Small intestine (tissue), 7 donors: Measurements from ENCODE around the gene EHBP1. TPM values are rescaled to one million over a fixed set of nuclear protein-coding genes. Genes with fewer than 3 reads are reported as not detected.

Source experiments
- DNase-seq, 2 donors: peaks; one replicate each; pipeline versions ENCODE4 v3.0.0 to v3.0.0-alpha.2; 2013
- FAIRE-seq: peaks from 2 replicates; lab custom pipeline; 2012; peaks lifted over from hg19 to GRCh38; lab: Jason Lieb, UNC
- H3K27ac ChIP-seq, 3 donors: one replicate each; pipeline ENCODE4 v1.5.1; 2013; ENCODE audit warnings: low read length in 2 of 3, mild to moderate bottlenecking in 2 of 3, control low read depth in 1 of 3, inconsistent platforms in 1 of 3, low read depth in 1 of 3, moderate library complexity in 1 of 3
- H3K27me3 ChIP-seq, 3 donors: one replicate each; pipeline ENCODE4 v1.6.1; 2013; ENCODE audit warnings: low read length in 3 of 3, inconsistent platforms in 1 of 3; ENCODE audit not compliant: control insufficient read depth in 3 of 3, insufficient read depth in 3 of 3
- H3K36me3 ChIP-seq, 3 donors: one replicate each; pipeline ENCODE4 v1.6.1; 2013; ENCODE audit warnings: low read length in 3 of 3, inconsistent platforms in 1 of 3, low read depth in 1 of 3, mild to moderate bottlenecking in 1 of 3, moderate library complexity in 1 of 3; ENCODE audit not compliant: control insufficient read depth in 3 of 3, insufficient read depth in 2 of 3
- H3K4me1 ChIP-seq, 3 donors: one replicate each; pipeline ENCODE4 v1.6.1; 2013; ENCODE audit warnings: low read length in 2 of 3, inconsistent platforms in 1 of 3, low read depth in 1 of 3, mild to moderate bottlenecking in 1 of 3, moderate library complexity in 1 of 3; ENCODE audit not compliant: control insufficient read depth in 3 of 3, insufficient read depth in 2 of 3
- H3K4me3 ChIP-seq, 3 donors: one replicate each; pipeline ENCODE4 v1.5.1; 2013; ENCODE audit warnings: low read length in 3 of 3, control low read depth in 1 of 3, inconsistent platforms in 1 of 3, low read depth in 1 of 3, mild to moderate bottlenecking in 1 of 3, moderate library complexity in 1 of 3
- H3K9me3 ChIP-seq, 2 donors: one replicate each; pipeline ENCODE4 v1.6.1; 2013; ENCODE audit warnings: low read depth in 1 of 2, low read length in 1 of 2; ENCODE audit not compliant: control insufficient read depth in 2 of 2, insufficient read depth in 1 of 2
- WGBS, 3 donors: extraction: QIAGEN DNeasy Blood & Tissue Kit; methylation state at CpG; one replicate each; pipeline ENCODE4 v1.1.7; 2013; 5-methylcytosine and 5-hydroxymethylcytosine counted together
- polyA plus RNA-seq, 4 donors: library from polyadenylated mRNA; stranded (reverse) in 3 of 4; unstranded in 1 of 4; fragments of 200-250 nt in 3 of 4; fragments of 120-200 nt in 1 of 4; gene quantifications; one replicate each; pipeline versions ENCODE4 v1.2.1 to v1.2.3, GENCODE V29; 2013
- donor health status: healthy with polysubstance abuse.
- donor health status: control.
- donor health status: control.
- donor health status: Bipolar disorder and iron deficiency.
- donor health status: healthy.

The EHBP1 gene
- polyA plus RNA-seq, 4 donors = 11.0 to 29.7 (median 11.5) TPM

DNA sequence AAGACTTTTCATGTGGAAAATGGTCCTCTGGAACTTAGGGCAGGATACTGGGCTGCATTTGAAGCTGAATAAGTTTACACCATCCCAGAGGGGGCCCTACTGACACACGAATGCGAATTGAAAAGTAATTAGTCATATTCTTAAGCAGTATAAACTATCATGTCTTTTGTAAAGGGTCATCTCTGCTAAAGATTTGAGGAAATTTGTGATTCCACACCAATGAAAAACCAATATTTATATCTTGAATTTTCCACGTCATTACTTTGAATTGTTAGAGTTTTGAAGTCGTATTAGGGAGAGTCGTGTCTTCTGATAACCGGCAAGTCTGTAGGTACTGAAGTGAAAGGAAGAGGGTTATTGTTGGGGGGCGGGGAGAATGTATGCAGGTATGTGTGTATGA lies 341.0 kb downstream of the EHBP1 start:
- 89 to 95% (median 92%) methylated on average over 7 of the region's 7 CpGs for WGBS, 3 donors
- H3K27me3 ChIP-seq = peaks cover under 1 to 59% (median 36%) of the 10 kb centered on the region in 3 donors
- H3K36me3 ChIP-seq = peaks cover 0 to 10% (median 0%) of the 10 kb centered on the region in 3 donors
- no peak overlapping the region for H3K27ac ChIP-seq
- peaks cover 0 to 4% of the 10 kb centered on the region in 2 donors for H3K9me3 ChIP-seq
- no peak overlapping the region for H3K4me3 ChIP-seq
- no peak for DNase-seq
- no peak for FAIRE-seq
- peaks cover 2 to 25% (median 4%) of the 10 kb centered on the region in 3 donors for H3K4me1 ChIP-seq

DNA sequence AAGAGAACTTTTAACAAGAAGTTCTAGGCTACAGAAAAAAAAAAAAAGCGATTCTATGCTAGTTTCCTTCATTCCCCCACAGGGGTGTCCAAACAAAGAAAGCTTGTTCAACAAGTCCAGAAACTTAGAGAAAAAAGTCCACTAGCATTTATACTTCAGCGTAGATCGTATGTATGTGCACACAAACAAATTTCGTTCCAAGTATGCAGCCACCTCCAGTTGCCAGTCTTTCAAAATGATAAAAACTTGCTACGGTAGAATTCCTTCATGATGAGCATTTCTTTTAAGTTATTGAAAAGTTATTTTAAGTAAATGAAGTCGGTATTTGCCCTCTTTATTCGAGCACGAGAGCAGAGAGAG lies 341.4 kb downstream of the EHBP1 start:
- FAIRE-seq (no peak), DNase-seq (no peak)
- H3K4me1 ChIP-seq = peaks cover 2 to 25% (median 4%) of the 10 kb centered on the region in 3 donors
- H3K9me3 ChIP-seq = peaks cover 0 to 4% of the 10 kb centered on the region in 2 donors
- H3K27ac ChIP-seq = no peak overlapping the region
- peaks cover 0 to 10% (median 0%) of the 10 kb centered on the region in 3 donors for H3K36me3 ChIP-seq
- H3K27me3 ChIP-seq = peaks cover 4 to 63% (median 37%) of the 10 kb centered on the region in 3 donors
- H3K4me3 ChIP-seq = no peak overlapping the region
- 26 to 59% (median 46%) methylated on average over 8 of the region's 8 CpGs for WGBS, 3 donors

DNA sequence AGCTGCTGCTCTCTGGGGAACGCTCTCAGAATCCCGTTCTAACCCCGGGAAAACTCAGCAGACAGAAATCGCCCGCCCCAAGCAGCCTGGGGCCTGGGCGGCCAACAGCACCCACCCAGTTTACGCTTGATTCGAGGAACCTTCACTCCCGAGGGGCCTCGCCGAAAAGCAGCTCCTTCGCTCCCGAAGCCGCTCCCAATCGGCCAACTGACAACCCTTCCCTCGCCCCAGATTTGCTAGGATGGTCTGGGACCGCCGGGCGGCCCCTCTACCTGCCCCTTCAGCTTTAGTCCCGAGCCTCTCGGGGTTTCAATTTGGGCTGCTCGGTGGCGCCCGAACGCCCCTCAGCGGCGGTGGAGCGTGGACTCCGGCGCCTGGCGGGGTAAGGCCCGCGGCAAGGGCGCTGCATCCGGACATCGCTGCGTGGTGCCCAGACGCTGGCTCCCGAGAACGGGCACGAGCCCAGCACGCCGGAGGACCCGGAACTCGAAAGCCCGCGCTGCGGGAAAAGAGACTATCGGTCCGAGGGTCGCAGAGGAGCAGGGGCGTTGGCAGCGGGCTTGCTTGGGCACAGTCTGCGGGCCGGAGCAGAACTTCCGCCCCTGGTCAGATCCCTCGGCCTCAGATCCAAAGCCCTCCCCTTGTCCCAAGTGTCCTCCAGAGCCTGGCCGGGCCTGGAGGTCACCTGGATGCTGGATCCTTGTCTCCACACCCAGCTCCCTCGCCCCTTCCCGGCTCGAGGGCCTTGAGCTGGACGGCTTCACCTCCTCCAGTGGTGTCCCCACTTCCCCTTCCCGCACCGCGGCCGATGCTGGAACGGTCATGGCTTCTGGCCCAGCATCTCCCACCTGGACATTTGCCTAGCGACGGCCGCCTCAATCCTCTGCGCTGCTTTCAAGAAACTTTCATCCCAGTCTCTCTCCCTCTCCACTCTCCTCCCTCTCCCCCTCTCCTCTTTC lies 342.1 kb downstream of the EHBP1 start:
- H3K9me3 ChIP-seq = peaks cover 0 to 4% of the 10 kb centered on the region in 2 donors
- peaks cover 0 to 10% (median 0%) of the 10 kb centered on the region in 3 donors for H3K36me3 ChIP-seq
- FAIRE-seq = no peak
- 5 to 28% (median 15%) methylated on average over 63 to 71 of the region's 71 CpGs for WGBS, 3 donors
- no peak overlapping the region for H3K27ac ChIP-seq
- H3K4me3 ChIP-seq = peak overlapping the region in 1 of 3 donors; percentile 8
- DNase-seq = peak in 1 of 2 donors; percentile 53
- H3K27me3 ChIP-seq = peaks cover 8 to 70% (median 44%) of the 10 kb centered on the region in 3 donors
- H3K4me1 ChIP-seq = peaks cover 2 to 25% (median 4%) of the 10 kb centered on the region in 3 donors

DNA sequence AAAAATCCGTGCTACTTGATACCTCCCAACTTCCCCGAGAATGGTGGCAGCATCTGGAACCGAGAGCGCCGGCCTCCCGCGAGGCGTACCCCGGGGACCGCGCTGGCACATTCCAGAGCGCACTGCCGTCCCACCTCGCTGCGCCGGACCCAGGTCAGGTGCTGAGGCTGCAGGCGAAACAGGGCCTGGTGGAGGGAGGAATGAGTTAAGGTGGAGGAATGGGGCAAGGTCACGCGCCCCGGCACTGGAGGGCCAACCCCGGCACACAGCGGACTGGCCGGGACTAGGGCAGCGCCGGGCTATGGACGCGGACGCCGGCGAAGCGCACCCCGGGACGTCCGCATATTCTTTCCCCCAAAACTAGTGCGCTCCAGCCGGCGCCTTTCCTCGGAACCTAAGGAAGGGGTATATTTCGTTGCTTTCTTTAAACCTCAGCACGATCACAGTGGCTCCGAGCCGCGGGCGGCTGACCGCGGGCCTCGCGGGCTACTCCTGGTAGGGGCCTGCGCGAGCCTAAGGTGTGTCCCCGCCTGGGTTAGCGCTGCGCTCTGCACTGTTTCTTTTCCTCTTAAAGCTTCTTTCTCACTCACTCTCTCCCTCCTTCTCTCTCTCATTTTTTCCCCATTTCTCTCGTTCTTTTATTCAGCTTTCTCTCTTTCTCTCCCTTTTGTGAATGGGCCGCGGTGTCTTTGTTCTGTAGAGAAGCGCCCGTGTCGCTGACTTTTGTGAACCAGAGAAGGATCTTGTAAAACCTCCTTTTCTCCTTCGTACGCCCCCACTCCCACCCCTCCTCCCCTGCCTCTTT lies 343.1 kb downstream of the EHBP1 start:
- H3K9me3 ChIP-seq = peaks cover 0 to 4% of the 10 kb centered on the region in 2 donors
- peaks cover 2 to 28% (median 4%) of the 10 kb centered on the region in 3 donors for H3K4me1 ChIP-seq
- H3K4me3 ChIP-seq = no peak overlapping the region
- WGBS, 3 donors = 5 to 11% (median 8%) methylated on average over 61 of the region's 61 CpGs
- H3K27me3 ChIP-seq = peaks cover 15 to 79% (median 53%) of the 10 kb centered on the region in 3 donors
- peaks cover 0 to 10% (median 0%) of the 10 kb centered on the region in 3 donors for H3K36me3 ChIP-seq
- no peak overlapping the region for H3K27ac ChIP-seq
- DNase-seq (peak in 1 of 2 donors; percentile 67), FAIRE-seq (no peak)

DNA sequence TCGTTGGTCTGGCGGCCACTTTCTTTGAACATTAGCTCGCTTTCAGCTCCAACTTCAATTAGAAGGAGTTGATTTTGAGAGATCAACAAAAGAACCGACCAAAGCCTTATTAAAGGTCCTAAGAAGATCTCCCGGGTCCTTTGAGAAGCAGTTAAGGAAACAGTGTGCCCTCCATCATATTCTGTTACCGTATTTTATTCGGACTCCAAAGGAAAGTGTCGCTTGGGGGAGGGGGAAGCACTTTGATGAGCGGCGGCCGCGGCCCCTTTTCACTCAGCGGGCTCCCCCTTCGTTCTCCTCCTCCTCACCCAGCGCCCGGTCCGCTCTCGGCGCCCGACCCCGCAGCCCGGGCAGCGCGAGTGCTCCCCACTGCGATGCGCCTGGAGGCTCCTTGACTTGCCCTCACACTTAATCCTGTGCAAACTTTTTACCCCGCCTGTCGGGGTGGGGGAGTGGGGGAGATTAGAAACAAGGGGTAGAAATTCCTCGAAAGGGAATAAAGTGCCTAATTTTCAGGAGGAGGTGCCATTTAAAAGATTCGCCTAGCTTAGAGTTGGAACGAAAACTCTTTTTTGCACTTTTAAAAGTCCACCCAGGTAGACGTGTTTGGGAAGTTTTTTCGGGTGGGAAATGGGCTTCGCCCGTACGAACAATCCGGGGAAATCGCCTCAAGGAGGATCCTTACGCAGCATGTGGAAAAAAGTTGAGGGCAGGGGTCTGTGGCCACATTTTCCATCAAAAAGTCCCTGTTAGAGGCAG lies 343.9 kb downstream of the EHBP1 start:
- DNase-seq (peak in 1 of 2 donors; percentile 27), FAIRE-seq (no peak)
- Histone ChIP-seq H3K4me1 (peaks cover 2 to 36% (median 4%) of the 10 kb centered on the region in 3 donors), H3K27me3 (peaks cover 15 to 86% (median 61%) of the 10 kb centered on the region in 3 donors), H3K9me3 (peaks cover 0 to 4% of the 10 kb centered on the region in 2 donors), H3K4me3 (peak overlapping the region in 1 of 3 donors; percentile 49), H3K36me3 (peaks cover 0 to 8% (median 0%) of the 10 kb centered on the region in 3 donors), H3K27ac (no peak overlapping the region)
- 6 to 9% (median 7%) methylated on average over 39 of the region's 39 CpGs for WGBS, 3 donors

DNA sequence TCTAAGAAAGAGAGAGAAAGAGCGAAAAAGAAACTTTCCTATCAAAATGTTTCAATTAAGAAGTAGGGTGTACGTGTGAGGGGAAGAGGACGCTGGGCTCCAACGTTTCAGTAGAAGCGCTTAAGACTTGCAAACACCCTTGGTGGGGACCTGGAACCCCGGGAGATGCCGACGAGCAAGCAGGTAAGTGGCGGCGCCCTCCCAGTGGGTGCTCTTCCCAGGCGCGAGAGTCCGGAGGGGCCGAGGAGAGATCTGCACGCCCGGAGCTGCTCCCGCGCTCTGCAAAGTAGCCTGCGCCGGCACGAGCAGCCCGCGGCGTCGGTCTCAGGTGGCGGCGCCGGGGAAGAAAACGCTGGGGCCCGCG lies 344.4 kb downstream of the EHBP1 start:
- FAIRE-seq = no peak
- Histone ChIP-seq H3K4me3 (peak overlapping the region in 1 of 3 donors; percentile 49), H3K4me1 (peaks cover 4 to 38% (median 5%) of the 10 kb centered on the region in 3 donors), H3K27me3 (peaks cover 17 to 89% (median 64%) of the 10 kb centered on the region in 3 donors), H3K36me3 (peaks cover 0 to 3% (median 0%) of the 10 kb centered on the region in 3 donors), H3K27ac (no peak overlapping the region), H3K9me3 (peaks cover 0 to 8% of the 10 kb centered on the region in 2 donors)
- WGBS, 3 donors = 0 to 1% (median 1%) methylated on average over 21 to 31 of the region's 31 CpGs
- no peak for DNase-seq

DNA sequence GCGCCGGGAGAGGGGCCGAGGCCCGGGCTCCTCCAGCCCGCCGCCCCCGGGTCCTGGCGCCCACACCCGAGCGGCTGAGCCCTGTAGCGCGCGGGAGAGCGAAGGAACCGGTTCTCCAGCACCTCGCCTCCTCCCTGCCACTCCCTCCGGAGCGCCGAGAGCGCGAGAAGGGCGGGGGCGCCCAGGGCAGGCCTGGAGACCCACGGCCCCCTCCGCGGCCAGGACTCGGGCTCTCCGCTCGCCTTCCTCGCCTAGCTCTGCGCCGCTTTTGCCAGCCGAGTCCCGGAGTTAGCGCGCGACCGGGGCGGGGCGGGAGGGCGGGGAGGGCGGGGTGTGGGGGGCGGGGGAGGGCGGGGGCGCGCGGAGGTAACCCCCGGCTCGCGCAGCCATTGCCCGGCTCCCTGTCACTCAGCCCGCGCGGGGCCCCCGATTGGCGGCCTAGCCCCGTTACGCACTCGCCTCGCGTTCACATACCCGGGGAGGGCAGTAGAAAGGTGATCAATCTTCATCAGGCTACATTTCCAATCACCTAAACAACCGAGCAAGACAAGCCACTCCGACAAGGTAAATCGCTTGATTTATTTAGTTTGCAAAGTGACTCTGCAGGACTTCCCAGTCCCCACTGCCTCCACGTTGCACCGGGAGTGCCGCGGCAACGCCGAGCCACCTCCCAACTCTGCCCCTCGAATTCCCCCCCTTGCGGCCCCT lies 345.0 kb downstream of the EHBP1 start, which contains the start of gene OTX1:
Gene OTX1, plus strand, starts transcription at position 497 of the 708 bp plus-strand sequence. CDS start 2,161 bp downstream, outside the sequence.
- Histone ChIP-seq H3K27me3 (peaks cover 20 to 91% (median 65%) of the 10 kb centered on the region in 3 donors), H3K27ac (no peak within 1 kb of the TSS)
- FAIRE-seq = no peak

More for the DNA sequence above, 345.0 kb downstream of the EHBP1 start, which contains the start of gene OTX1:
- peak; percentile 51 to 66 for DNase-seq
- H3K4me3 ChIP-seq = peak within 1 kb of the TSS in 2 of 3 donors; percentile 38 to 49
- 0 to 1% (median 1%) methylated on average over 30 to 73 of the region's 73 CpGs for WGBS, 3 donors
- no peaks in the 10 kb centered on the region for H3K36me3 ChIP-seq
- H3K4me1 ChIP-seq = peaks cover 6 to 42% (median 8%) of the 10 kb centered on the region in 3 donors
- peaks cover 0 to 10% of the 10 kb centered on the region in 2 donors for H3K9me3 ChIP-seq
